K562 (cell line): Measurements from ENCODE around the gene PHLDB2. TPM values are rescaled to one million over a fixed set of nuclear protein-coding genes. Genes with fewer than 3 reads are reported as not detected.

ENCODE experiments used
- SPI1 ChIP-seq: IDR thresholded peaks from 2 replicates; pipeline ENCODE4 v1.6.1; 2011; ENCODE audit warnings: low read depth, low read length, control low read depth, borderline replicate concordance
- TOE1 ChIP-seq, 2 experiments: fragments of 450-650 bp in 1 of 2; sonication (generic) in 1 of 2; formaldehyde crosslinking in 1 of 2; IDR thresholded peaks; 2 replicates each; pipeline versions ENCODE4 v1.7.1 to v1.8.0; 2016 to 2022; ENCODE audit warnings: borderline replicate concordance in 2 of 2, mild to moderate bottlenecking in 2 of 2, antibody characterized with exemption in 1 of 2, inconsistent platforms in 1 of 2, low read depth in 1 of 2, missing genetic modification reagents in 1 of 2, moderate library complexity in 1 of 2
- ZNF124 ChIP-seq: sonication (generic); formaldehyde crosslinking; IDR thresholded peaks from 2 replicates; pipeline ENCODE4 v1.8.1; 2022; ENCODE audit warnings: missing genetic modification reagents
- ZNF134 ChIP-seq: fragments of 250-450 bp; sonication (Bioruptor Pico); conservative IDR thresholded peaks from 2 replicates; pipeline ENCODE4 v1.4.0; 2020
- ZNF175 ChIP-seq: fragments of 200-800 bp; sonication (Bioruptor generic); IDR thresholded peaks from 2 replicates; pipeline ENCODE4 v1.6.1; 2016; ENCODE audit warnings: low read depth, mild to moderate bottlenecking, missing genetic modification characterization, missing compliant biosample characterization
- ZNF592 ChIP-seq: fragments of 450-650 bp; IDR thresholded peaks from 2 replicates; pipeline ENCODE4 v1.6.1; 2017; ENCODE audit warnings: antibody characterized with exemption, mild to moderate bottlenecking
- ZSCAN32 ChIP-seq: fragments of 450-650 bp; formaldehyde crosslinking; IDR thresholded peaks from 2 replicates; pipeline ENCODE4 v1.4.0; 2020; ENCODE audit warnings: mild to moderate bottlenecking, moderate library complexity
- polyA plus RNA-seq, 8 experiments: library from polyadenylated mRNA; depleted of rRNA in 4 of 8; stranded (reverse) in 5 of 8; unstranded in 3 of 8; fragments of >200 nt; fragmentation: Nextera tagmentation in 2 of 8; fragmentation: Illumina TruSeq in 1 of 8; extraction: Ambion mirVana in 2 of 8; extraction: Trizol in 1 of 8; gene quantifications; 2 replicates each; pipeline versions ENCODE4 v1.2.1 to v1.2.3, GENCODE V29; 2011 to 2014; ENCODE audit warnings: inconsistent platforms in 1 of 8, missing spikeins in 1 of 8
- total RNA-seq, 7 experiments: library from RNA; depleted of rRNA in 6 of 7; stranded (reverse); fragments of >200 nt in 6 of 7; fragmentation: Illumina TruSeq in 2 of 7; extraction: Trizol in 2 of 7; gene quantifications; 2 replicates each; pipeline versions ENCODE4 v1.2.1 to v1.2.3, GENCODE V29; 2011 to 2021; ENCODE audit warnings: low replicate concordance in 1 of 7
- TF ChIP-seq, protein P1 (sequence below), 2 experiments: fragments of 450-650 bp; IDR thresholded peaks; 2 replicates each; pipeline ENCODE4 v1.6.1; 2016; ENCODE audit warnings: mild to moderate bottlenecking in 2 of 2, borderline replicate concordance in 1 of 2, low read depth in 1 of 2, moderate library complexity in 1 of 2
- TF ChIP-seq, protein P2 (sequence below), 2 experiments: IDR thresholded peaks in 1 of 2; conservative IDR thresholded peaks in 1 of 2; 2 replicates each; pipeline ENCODE4 v1.6.1; 2016; ENCODE audit warnings: low read depth in 2 of 2, mild to moderate bottlenecking in 1 of 2, missing compliant biosample characterization in 1 of 2, missing genetic modification characterization in 1 of 2, moderate library complexity in 1 of 2

The PHLDB2 gene
- total and polyA plus RNA-seq, 9 of the 15 experiments (the other 6 are each of a cell fraction or from before 2014, with no cell fraction given): 0.04 TPM; not detected in 8

DNA sequence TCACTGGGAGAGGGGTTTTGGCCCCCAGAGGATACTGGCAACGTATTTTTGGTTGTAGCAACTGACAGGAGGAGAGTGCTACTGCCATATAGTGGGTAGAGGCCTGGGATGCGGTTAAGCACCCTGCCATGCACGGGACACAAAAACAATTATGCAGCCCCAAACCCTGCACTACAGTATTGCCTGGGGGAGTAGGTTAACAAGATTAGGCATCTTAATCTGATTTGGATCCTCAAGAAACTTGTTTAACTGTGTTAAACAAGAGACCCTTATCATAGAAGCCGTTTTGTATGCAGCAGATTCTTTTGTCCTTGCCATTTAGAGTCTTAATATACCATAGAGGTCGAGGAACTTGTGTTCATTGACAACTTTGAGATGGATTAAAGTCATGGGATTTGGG is 3.4 kb downstream of the PHLDB2 start (continued):
- TF ChIP-seq, protein P1, sequence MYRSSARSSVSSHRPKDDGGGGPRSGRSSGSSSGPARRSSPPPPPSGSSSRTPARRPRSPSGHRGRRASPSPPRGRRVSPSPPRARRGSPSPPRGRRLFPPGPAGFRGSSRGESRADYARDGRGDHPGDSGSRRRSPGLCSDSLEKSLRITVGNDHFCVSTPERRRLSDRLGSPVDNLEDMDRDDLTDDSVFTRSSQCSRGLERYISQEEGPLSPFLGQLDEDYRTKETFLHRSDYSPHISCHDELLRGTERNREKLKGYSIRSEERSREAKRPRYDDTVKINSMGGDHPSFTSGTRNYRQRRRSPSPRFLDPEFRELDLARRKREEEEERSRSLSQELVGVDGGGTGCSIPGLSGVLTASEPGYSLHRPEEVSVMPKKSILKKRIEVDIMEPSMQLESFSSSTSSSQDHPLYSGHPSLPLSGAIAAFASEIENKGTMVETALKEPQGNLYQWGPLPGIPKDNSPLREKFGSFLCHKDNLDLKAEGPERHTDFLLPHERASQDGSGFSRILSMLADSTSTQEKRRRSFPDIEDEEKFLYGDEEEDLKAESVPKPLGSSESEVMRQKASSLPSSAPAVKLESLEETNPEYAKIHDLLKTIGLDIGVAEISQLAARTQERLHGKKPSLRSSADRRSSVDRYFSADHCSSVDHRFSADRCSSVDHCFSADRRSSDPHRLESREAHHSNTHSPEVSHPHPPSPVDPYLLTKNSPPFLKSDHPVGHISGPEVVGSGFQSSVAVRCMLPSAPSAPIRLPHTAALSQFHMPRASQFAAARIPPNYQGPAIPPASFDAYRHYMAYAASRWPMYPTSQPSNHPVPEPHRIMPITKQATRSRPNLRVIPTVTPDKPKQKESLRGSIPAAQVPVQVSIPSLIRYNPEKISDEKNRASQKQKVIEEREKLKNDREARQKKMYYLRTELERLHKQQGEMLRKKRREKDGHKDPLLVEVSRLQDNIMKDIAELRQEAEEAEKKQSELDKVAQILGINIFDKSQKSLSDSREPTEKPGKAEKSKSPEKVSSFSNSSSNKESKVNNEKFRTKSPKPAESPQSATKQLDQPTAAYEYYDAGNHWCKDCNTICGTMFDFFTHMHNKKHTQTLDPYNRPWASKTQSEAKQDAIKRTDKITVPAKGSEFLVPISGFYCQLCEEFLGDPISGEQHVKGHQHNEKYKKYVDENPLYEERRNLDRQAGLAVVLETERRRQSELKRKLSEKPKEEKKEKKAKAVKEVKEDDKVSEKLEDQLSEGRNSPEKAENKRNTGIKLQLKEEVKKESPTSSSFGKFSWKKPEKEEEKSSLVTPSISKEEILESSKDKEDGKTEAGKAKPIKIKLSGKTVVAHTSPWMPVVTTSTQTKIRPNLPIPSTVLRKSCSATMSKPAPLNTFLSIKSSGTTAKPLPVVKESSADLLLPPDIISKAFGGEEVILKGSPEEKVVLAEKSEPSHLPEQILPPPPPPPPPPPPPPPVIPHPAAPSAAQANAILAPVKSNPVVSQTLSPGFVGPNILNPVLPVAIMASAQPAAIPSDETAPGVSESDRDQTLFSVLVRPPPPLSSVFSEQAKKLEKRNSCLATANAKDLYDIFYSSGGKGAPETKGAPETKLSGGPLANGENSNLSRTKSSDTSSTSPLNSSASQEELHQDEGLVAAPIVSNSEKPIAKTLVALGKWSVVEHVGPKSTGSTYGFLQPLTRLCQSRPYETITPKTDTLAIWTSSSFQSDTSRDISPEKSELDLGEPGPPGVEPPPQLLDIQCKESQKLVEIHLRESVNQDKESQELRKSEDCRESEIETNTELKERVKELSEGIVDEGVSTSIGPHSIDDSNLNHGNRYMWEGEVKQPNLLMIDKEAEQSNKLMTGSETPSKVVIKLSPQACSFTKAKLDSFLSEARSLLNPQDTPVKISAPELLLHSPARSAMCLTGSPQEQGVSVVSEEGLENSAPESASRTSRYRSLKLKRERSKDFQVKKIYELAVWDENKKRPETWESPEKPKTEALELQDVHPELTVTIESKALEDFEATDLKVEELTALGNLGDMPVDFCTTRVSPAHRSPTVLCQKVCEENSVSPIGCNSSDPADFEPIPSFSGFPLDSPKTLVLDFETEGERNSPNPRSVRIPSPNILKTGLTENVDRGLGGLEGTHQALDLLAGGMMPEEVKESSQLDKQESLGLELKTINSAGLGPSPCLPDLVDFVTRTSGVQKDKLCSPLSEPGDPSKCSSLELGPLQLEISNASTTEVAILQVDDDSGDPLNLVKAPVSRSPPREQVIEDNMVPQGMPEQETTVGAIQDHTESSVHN (IDR thresholded peaks at IDR 0.05; ENCODE audit: borderline replicate concordance in 1 of 2, low read depth in 1 of 2): no peak
- TF ChIP-seq SPI1: no peak
- TF ChIP-seq, protein P2, sequence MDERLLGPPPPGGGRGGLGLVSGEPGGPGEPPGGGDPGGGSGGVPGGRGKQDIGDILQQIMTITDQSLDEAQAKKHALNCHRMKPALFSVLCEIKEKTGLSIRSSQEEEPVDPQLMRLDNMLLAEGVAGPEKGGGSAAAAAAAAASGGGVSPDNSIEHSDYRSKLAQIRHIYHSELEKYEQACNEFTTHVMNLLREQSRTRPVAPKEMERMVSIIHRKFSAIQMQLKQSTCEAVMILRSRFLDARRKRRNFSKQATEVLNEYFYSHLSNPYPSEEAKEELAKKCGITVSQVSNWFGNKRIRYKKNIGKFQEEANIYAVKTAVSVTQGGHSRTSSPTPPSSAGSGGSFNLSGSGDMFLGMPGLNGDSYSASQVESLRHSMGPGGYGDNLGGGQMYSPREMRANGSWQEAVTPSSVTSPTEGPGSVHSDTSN (CRISPR knock-in tag; IDR thresholded peaks at IDR 0.05; ENCODE audit: low read depth): no peak
- TF ChIP-seq, protein P2 (tag; conservative IDR thresholded peaks at IDR 0.05; ENCODE audit: low read depth): no peak
- TF ChIP-seq ZNF124: no peak
- no peak for TF ChIP-seq ZSCAN32
- TF ChIP-seq ZNF134 (CRISPR knock-in tag): no peak
- TF ChIP-seq TOE1 (IDR thresholded peaks at IDR 0.05; ENCODE audit: borderline replicate concordance): no peak
- no peak for TF ChIP-seq TOE1 (CRISPR knock-in tag; IDR thresholded peaks at IDR 0.05; ENCODE audit: borderline replicate concordance, low read depth)
- no peak for TF ChIP-seq ZNF592
- TF ChIP-seq ZNF175 (CRISPR knock-in tag): no peak
